Neural progenitor cell (in vitro differentiated cells): Measurements from ENCODE around the gene MSRB2. TPM values are rescaled to one million over a fixed set of nuclear protein-coding genes. Genes with fewer than 3 reads are reported as not detected.

Experiments used
- DNase-seq: peaks from one replicate; pipeline ENCODE4 v3.0.0-alpha.2; 2016; ENCODE audit warnings: low spot score
- H2AFZ ChIP-seq: fragments of 200-600 bp; sonication (generic); replicated peaks from 2 replicates; pipeline ENCODE4 v1.6.1; 2016; ENCODE audit warnings: antibody characterized with exemption
- H3F3A ChIP-seq: fragments of 200-600 bp; sonication (generic); 2 replicates; pipeline ENCODE4 v1.6.1; 2016; ENCODE audit warnings: antibody characterized with exemption, low read depth
- H3K27ac ChIP-seq: fragments of 200-600 bp; sonication (generic); 2 replicates; pipeline ENCODE4 v1.5.1; 2016; ENCODE audit warnings: mild to moderate bottlenecking
- H3K27me3 ChIP-seq: fragments of 200-600 bp; sonication (generic); 2 replicates; pipeline ENCODE4 v1.6.1; 2016; ENCODE audit warnings: mild to moderate bottlenecking, moderate library complexity
- H3K36me3 ChIP-seq: fragments of 200-600 bp; sonication (generic); 2 replicates; pipeline ENCODE4 v1.5.1; 2016
- H3K4me1 ChIP-seq: fragments of 200-600 bp; sonication (generic); 2 replicates; pipeline ENCODE4 v1.6.1; 2016; ENCODE audit warnings: mixed run types
- H3K4me2 ChIP-seq: fragments of 200-600 bp; sonication (generic); 2 replicates; pipeline ENCODE4 v1.6.1; 2016
- H3K4me3 ChIP-seq: fragments of 200-600 bp; sonication (generic); 2 replicates; pipeline ENCODE4 v1.5.1; 2016
- H3K79me2 ChIP-seq: fragments of 200-600 bp; sonication (generic); 2 replicates; pipeline ENCODE4 v1.6.1; 2016; ENCODE audit warnings: low read depth
- H3K9ac ChIP-seq: fragments of 200-600 bp; sonication (generic); 2 replicates; pipeline ENCODE4 v1.6.1; 2016
- H3K9me3 ChIP-seq: fragments of 200-600 bp; sonication (generic); 2 replicates; pipeline ENCODE4 v1.5.1; 2016; ENCODE audit warnings: low read depth
- H4K20me1 ChIP-seq: fragments of 200-600 bp; sonication (generic); 2 replicates; pipeline ENCODE4 v1.6.1; 2016; ENCODE audit warnings: low read depth
- H3K27ac Mint-ChIP-seq: 3 replicates; pipeline ENCODE4 v1.8.0; 2021; ENCODE audit warnings: mixed read lengths
- H3K27me3 Mint-ChIP-seq: 2 replicates; pipeline ENCODE4 v1.8.0; 2022; ENCODE audit warnings: low read depth, mild to moderate bottlenecking, inconsistent platforms, moderate library complexity, mixed read lengths; ENCODE audit not compliant: insufficient read depth
- H3K36me3 Mint-ChIP-seq: 3 replicates; pipeline ENCODE4 v1.8.0; 2021; ENCODE audit warnings: mixed read lengths
- H3K4me1 Mint-ChIP-seq: 3 replicates; pipeline ENCODE4 v1.8.0; 2021; ENCODE audit warnings: mixed read lengths
- H3K4me3 Mint-ChIP-seq: 3 replicates; pipeline ENCODE4 v1.8.0; 2021; ENCODE audit warnings: mild to moderate bottlenecking, moderate library complexity, mixed read lengths
- H3K9me3 Mint-ChIP-seq: 3 replicates; pipeline ENCODE4 v1.8.0; 2020; ENCODE audit warnings: mixed read lengths
- EZH2 ChIP-seq: fragments of 200-600 bp; sonication (generic); IDR thresholded peaks from 2 replicates; pipeline ENCODE4 v1.6.1; 2017; ENCODE audit warnings: antibody characterized with exemption, mild to moderate bottlenecking, moderate library complexity
- EZH2phosphoT487 ChIP-seq: fragments of 200-600 bp; sonication (generic); IDR thresholded peaks from 2 replicates; pipeline ENCODE4 v1.6.1; 2017; ENCODE audit warnings: antibody characterized with exemption
- total RNA-seq: library from RNA; depleted of rRNA; stranded (reverse); fragments of >200 nt; gene quantifications from 2 replicates; pipeline ENCODE4 v1.2.3, GENCODE V29; 2015; ENCODE audit warnings: low replicate concordance
- TF ChIP-seq, protein P1 (sequence below): fragments of 200-600 bp; sonication (generic); IDR thresholded peaks from 2 replicates; pipeline ENCODE4 v1.5.1; 2017; ENCODE audit warnings: antibody characterized with exemption, mild to moderate bottlenecking

The MSRB2 gene
- total RNA-seq, 1 donor from 2014 or later: 15.2 TPM

DNA sequence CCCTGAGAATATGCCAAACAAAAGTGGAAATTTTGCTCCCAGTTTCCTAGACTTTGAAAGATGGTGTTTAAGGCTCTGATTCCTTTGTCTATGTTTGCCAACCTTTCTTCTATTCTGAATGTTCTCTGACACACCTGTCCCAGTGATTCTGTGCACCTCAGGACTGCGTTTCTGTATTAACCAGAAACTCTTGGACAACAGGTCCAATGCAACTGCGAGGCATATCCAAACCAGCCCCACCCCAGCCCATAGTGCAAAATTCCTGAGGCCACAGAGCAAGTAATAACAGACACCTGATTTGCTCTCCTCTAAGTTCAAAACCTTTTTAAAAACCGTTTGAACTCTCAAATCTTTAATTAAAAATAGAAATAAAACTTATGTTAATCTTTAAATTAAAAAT is 37.0 kb upstream of the MSRB2 start:
- H3K4me2 ChIP-seq: no peak overlapping the region
- no peaks in the 10 kb centered on the region for H4K20me1 ChIP-seq
- peaks cover 27% of the 10 kb centered on the region for H3K4me1 ChIP-seq
- DNase-seq: no peak
- Mint-ChIP-seq H3K36me3 (peaks cover 2% of the 10 kb centered on the region), H3K4me1 (peaks cover 35% of the 10 kb centered on the region), H3K27me3 (peaks cover 17% of the 10 kb centered on the region), H3K4me3 (no peak overlapping the region), H3K27ac (no peak overlapping the region), H3K9me3 (peaks cover 16% of the 10 kb centered on the region)
- TF ChIP-seq, protein P1, sequence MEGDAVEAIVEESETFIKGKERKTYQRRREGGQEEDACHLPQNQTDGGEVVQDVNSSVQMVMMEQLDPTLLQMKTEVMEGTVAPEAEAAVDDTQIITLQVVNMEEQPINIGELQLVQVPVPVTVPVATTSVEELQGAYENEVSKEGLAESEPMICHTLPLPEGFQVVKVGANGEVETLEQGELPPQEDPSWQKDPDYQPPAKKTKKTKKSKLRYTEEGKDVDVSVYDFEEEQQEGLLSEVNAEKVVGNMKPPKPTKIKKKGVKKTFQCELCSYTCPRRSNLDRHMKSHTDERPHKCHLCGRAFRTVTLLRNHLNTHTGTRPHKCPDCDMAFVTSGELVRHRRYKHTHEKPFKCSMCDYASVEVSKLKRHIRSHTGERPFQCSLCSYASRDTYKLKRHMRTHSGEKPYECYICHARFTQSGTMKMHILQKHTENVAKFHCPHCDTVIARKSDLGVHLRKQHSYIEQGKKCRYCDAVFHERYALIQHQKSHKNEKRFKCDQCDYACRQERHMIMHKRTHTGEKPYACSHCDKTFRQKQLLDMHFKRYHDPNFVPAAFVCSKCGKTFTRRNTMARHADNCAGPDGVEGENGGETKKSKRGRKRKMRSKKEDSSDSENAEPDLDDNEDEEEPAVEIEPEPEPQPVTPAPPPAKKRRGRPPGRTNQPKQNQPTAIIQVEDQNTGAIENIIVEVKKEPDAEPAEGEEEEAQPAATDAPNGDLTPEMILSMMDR: no peak
- no peak for TF ChIP-seq EZH2phosphoT487
- TF ChIP-seq EZH2: no peak
- no peaks in the 10 kb centered on the region for H3K9me3 ChIP-seq
- H3K27me3 ChIP-seq: no peaks in the 10 kb centered on the region
- peaks cover 18% of the 10 kb centered on the region for H3F3A ChIP-seq
- H3K36me3 ChIP-seq: no peaks in the 10 kb centered on the region
- H3K27ac ChIP-seq: no peak overlapping the region
- no peak overlapping the region for H3K4me3 ChIP-seq
- no peaks in the 10 kb centered on the region for H3K79me2 ChIP-seq
- no peak overlapping the region for H3K9ac ChIP-seq
- no peak overlapping the region for H2AFZ ChIP-seq

- H3K4me2 ChIP-seq: no peak overlapping the region
- peaks cover 24% of the 10 kb centered on the region for H3K4me1 Mint-ChIP-seq
- H3K4me1 ChIP-seq: peaks cover 17% of the 10 kb centered on the region
- H3K4me3 Mint-ChIP-seq: no peak overlapping the region
- H3K27me3 ChIP-seq: no peaks in the 10 kb centered on the region
- no peaks in the 10 kb centered on the region for H4K20me1 ChIP-seq
- H3K36me3 ChIP-seq: no peaks in the 10 kb centered on the region
- H3K27me3 Mint-ChIP-seq: peaks cover 17% of the 10 kb centered on the region
- H3K36me3 Mint-ChIP-seq: peaks cover 2% of the 10 kb centered on the region
- H3K27ac ChIP-seq: no peak overlapping the region
- no peak overlapping the region for H2AFZ ChIP-seq
- TF ChIP-seq, protein P1: no peak
- TF ChIP-seq EZH2phosphoT487 (no peak), EZH2 (no peak)
- H3K79me2 ChIP-seq: no peaks in the 10 kb centered on the region
- H3K9me3 ChIP-seq: no peaks in the 10 kb centered on the region
- H3K4me3 ChIP-seq: no peak overlapping the region
- H3K9me3 Mint-ChIP-seq: peaks cover 16% of the 10 kb centered on the region
- no peak overlapping the region for H3K27ac Mint-ChIP-seq
- peaks cover 4% of the 10 kb centered on the region for H3F3A ChIP-seq
- no peak overlapping the region for H3K9ac ChIP-seq
- DNase-seq: no peak
Measured at GRCh38 chr10:23060918-23061317, 34.5 kb upstream of the MSRB2 start.

- Histone ChIP-seq H3K79me2 (no peaks in the 10 kb centered on the region), H3K4me2 (peak overlapping the region; percentile 33), H2AFZ (peak overlapping the region; percentile 4), H3K27ac (no peak overlapping the region), H3K9ac (no peak overlapping the region), H4K20me1 (no peaks in the 10 kb centered on the region), H3K36me3 (no peaks in the 10 kb centered on the region), H3K4me1 (peaks cover 9% of the 10 kb centered on the region), H3F3A (no peaks in the 10 kb centered on the region), H3K9me3 (no peaks in the 10 kb centered on the region), H3K27me3 (no peaks in the 10 kb centered on the region), H3K4me3 (no peak overlapping the region)
- no peak overlapping the region for H3K4me3 Mint-ChIP-seq
- peak; percentile 40 for DNase-seq
- H3K9me3 Mint-ChIP-seq: peaks cover 16% of the 10 kb centered on the region
- H3K27me3 Mint-ChIP-seq: peaks cover 16% of the 10 kb centered on the region
- H3K36me3 Mint-ChIP-seq: peaks cover 2% of the 10 kb centered on the region
- TF ChIP-seq, protein P1: no peak
- TF ChIP-seq EZH2: no peak
- no peak overlapping the region for H3K27ac Mint-ChIP-seq
- peaks cover 14% of the 10 kb centered on the region for H3K4me1 Mint-ChIP-seq
Measured at GRCh38 chr10:23063045-23063972, 32.1 kb upstream of the MSRB2 start.
